NOMO-1 treated with DMSO at 0.1 percent for 48 hours (cell line): Measurements from ENCODE around the gene SYT1.

Experiments used
- DNase-seq: peaks from one replicate; lab custom pipeline; 2025; ENCODE audit not compliant: unreplicated experiment; lab: John Stamatoyannopoulos, UW

Gene SYT1

DNA sequence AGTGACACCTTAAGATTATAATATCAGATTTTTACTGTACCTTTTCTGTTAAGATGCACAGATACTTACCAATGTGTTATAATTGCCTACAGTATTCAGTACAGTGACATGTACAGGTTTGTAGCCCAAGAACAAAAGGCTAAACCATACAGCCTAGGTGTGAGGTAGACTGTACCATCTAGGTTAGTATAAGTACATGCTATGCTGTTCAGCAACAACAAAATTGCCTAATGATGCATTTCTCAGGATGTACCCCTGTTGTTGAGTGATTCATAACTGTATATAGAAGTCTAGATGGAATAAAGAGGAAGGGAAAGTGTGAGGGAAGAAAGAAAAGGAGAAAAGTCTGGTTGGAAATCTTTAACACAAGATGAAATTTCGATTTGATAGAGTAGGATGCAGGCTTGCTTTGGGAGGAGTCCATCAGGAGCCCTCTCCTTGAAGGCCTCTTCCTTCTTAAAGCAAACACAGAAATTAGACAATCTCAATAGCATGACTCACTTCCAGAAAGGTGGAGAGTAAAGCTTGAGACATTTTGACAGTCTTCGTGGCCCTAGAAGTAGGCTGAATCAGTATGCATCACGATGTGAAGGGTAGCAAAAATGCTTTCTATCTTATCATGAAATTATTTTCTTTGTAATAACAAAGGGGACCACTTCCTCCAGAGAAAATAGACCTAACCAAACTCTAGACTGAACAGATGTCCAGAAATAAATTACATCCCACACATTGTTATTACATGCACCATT lies 191.5 kb downstream of the SYT1 start:
- peak; percentile 3 for DNase-seq

DNA sequence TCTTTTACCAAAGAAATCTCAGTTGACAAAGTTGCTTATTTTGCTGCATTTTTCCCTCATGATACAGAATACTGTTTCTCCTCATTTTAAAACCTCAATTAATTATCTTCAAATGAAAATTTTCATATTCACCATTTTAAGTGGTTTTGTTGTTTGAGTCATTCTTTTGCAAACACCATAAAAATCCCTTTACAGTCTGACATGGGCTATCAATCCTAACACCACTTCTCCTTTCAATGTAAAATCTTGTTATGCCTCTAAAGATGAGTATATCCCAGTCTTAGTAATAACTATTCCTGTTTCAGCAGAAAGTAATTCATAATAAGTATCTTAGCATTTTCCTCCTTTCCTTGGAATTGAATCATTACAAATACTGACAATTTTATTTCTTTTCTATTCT lies 192.2 kb downstream of the SYT1 start:
- peak; percentile 48 for DNase-seq

DNA sequence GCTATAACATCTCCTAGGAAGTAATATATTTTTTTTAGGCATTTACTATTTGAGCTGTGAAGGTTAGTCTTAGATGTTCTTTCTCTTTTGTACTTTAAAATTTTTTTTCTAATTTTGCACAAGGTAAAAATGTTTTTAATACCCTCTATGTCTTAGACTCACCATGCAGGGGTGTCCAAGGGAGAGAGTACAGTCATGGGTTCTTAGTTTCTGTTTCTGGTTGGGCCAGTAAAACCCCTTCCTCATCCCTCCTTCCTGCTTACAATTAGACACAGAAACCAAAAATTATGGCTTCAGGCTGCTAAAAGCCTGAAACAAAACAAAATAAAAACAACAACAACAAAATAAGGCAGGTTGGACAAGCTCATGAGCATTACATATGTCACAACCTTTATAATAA lies 193.0 kb downstream of the SYT1 start:
- DNase-seq: no peak

GRCh38 chr12:79058342-79058741 lies 193.8 kb downstream of the SYT1 start:
- DNase-seq: peak; percentile 5

- DNase-seq: no peak
Observed at GRCh38 chr12:79059557-79059956, 195.0 kb downstream of the SYT1 start.

DNA sequence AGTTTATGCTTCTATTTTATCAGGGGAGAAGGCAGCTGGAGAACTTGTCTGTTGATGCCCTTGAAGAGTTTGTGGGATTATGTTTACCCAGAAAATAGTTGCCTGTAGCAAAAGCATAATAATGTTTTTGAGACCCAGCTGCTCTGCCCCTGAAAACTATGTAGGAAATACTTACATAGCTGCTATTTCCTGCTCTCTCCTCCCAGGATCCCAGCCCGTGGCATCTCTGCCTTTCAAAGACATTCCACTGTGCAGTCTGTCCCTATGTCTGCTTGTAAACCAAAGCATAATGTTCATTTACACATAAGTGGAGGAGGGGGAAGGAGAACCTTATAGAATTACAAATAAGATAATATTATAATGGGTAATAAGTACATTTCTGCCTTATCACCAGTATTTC lies 198.7 kb downstream of the SYT1 start:
- DNase-seq: no peak

GRCh38 chr12:79067977-79068376 lies 203.4 kb downstream of the SYT1 start:
- DNase-seq: no peak

DNA sequence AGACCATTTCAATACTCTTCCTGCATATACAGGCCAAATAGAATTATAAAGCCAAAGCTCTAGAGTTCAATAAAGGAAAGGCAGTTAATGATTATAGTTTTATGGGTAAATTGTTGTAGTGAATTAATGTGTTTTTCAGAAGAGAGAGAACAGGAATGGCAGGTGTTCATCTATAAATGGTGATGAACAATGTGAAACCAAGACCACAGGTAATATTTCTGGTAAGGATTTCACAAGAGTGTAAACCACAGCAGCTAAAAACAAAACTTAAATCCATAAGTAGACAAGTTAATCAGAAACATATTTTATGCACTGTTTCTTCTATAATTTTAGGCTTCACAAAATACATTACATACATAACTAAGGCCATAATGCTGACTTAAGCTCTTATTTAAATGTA lies 204.4 kb downstream of the SYT1 start:
- no peak for DNase-seq

DNA sequence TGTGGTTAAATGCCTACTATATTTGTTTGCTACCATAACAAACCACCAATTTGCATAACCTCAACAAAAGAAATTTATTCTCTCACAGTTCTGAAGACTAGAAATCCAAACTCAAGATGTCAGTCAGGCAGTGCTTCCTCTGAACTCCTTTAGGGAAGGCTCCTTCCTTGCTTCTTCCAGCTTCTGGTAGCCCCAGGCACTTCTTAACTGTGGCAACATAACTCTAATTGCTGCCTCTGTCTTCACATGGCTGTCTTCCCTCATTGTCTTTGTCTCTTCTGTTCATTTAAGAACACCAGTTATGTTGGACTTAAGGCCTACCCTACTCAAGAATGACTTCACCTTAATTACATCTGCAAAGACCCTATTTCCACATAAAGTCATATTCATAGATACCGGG lies 206.9 kb downstream of the SYT1 start:
- no peak for DNase-seq

DNA sequence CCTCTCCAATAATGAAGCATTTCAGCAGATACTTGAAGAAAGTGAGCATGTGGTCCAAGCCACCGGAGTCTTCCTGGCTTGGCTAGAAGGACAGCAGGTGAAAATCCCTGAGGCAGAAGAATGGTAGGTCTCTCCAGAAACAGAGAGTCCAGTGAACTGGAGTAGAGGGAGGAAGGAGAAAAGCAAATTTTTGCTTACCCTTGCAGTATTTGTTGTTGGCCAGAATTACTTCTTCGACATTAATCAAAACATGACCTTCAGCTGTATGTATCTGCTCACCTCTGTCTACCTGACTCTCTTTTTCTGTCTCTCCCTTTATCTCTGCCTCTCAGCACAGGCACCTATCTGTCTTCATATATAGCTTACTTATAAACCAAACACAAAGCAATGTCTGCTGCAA lies 208.9 kb downstream of the SYT1 start:
- DNase-seq: no peak

- DNase-seq: no peak
Observed at GRCh38 chr12:79082595-79082994, 218.0 kb downstream of the SYT1 start.

DNA sequence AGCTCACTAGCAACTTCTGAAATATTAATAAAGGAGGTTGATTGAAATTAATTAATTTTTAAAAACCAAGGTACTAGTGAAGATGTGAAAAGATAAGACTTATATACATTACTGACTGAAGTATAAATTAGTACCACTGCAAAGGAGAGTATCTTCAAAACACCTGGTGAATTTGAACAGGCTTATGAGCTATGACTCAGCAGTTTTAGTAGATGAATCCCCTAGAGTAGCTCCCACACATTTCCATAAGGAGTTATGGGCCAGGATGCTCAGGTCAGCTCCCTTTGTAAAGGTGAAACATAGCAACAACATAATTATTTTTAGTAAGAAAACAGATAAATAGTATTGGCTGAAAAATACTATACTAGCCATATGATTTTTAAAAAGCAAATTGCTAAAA lies 218.6 kb downstream of the SYT1 start:
- DNase-seq: no peak

DNA sequence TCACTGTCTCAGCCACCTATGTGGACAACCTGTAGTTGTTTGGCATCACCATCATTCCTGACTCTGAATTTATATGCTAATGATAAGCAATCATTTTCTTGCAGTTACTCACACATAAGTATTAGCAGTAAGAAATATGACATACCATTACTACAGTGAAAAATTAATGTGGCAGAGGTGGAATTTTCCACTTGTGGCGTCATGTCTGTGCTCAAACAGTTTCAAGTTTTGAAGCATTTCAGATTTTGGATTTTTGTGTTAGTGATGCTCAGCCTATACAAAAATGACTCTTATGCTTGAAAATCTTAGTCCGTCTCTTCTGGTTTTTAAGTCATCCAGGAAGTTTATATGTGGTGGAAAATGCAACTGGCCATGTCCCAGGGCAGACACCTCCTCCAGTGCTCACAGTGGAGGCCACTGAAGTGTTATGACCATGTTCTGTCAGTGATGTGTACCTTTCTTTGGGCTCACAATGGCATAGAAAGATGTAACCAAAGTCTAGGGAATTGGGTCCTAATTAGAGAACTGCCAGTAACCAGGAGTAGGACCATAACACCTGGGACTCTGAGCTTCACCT lies 220.6 kb downstream of the SYT1 start:
- no peak for DNase-seq

DNA sequence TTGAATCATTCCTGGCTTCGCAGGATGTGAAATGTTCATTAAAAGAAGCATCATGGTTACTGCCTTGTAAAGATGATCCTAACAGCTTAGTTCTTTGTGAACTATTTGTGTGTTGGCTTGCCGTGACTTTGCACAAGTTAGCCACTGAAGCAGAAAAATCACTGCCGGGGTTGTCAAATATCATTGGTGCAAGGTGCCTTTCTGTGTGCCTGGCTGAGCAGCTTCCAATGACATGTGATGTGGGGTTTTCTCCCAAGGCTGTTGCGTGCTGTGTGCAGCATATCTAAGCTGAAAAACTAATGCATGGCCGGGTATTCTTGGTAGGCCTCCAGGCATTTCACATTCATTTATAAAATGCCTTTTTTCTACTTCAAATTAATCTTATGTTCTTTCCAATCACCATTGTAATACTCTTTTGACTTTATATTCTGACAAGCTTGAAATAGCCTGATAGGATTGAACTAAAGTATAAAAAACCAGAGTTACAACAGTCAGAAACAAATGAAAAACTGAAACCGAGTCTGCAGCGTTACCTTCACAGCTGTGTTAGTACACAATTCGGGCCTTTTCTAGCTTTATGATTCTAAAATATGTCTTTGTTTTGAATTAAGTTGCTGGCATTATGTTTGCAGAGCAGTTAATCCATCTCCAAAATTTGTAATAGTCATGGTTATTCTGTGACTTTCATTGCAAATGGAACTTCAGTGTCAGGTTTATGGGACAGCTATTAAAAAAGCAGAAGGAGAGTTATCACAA lies 222.1 kb downstream of the SYT1 start:
- no peak for DNase-seq

- DNase-seq: no peak
Observed at GRCh38 chr12:79098530-79098929, 234.0 kb downstream of the SYT1 start.

DNA sequence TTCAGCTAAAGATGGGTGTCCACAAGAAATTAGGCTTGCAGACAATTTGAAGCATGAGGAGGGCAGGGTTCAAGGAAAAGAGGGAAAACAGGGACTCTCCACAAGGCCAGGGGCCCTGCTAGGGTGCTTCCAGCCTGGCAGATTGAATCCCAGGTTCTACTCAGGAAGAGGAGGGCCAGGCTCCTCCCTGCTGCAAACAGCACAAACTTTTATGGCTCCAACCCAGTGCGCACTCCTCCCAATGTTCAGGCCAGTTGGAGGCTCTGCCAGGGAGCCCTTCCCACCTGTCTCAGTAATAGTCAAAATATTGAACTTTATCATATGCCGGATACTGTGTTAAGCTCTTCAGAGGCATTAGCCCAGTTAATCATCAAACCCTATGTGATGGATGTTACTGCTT lies 244.4 kb downstream of the SYT1 start:
- no peak for DNase-seq

DNA sequence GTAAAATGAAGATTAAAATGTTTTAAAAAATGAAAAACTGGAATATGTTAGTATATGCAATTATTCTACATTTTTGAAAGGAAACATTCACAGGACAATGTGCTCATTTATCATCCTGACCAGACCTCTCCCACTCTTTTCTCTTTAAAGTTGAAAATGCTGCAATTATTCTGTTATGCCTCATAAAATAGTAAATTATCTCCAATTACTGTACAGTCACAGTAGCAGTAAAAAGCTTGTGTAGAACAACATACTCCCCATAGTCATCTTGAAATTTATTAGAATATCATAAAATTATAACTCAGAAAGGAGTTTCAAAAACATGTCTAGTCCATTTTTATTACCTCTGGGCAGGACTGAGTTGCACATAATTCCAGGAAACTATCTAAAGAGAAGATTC lies 250.3 kb downstream of the SYT1 start:
- DNase-seq: no peak

DNA sequence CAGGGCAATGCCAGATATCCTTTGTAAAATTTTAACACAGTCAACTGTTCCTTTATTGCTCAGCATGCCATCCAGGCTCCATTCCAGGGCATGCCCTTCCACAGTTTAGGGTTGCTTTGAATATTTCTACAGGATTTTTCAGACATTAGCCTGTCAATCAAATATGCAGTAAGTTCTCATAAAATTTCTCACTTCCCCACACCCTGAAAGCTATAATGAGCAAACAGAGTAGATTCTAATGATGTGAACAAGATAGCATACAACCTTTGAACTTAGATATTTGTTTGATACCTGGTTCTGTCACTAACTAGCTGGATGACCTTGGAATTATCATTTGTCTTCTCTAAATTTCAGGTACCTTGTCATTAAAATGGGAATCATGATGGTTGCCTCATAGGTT lies 251.2 kb downstream of the SYT1 start:
- DNase-seq: no peak

GRCh38 chr12:79119796-79120195 lies 255.2 kb downstream of the SYT1 start:
- no peak for DNase-seq

DNA sequence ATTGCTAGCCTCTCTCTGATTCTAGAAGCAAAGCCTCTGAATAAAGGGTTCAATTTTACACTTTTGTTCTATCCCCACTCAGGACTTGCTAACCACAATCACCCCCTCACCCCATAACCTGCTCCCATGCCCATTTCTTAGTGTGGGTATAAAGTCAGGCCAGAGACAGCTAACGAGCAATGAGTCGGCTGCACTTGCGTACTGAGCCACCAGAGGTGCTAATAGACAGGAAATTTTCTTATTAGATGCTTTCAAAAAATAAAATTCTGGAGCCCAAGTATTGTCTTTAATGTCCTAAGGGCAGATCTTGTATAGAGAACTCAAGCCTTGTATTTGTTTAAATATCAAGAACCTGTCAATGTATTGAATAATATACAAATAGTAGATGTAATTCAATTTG lies 256.9 kb downstream of the SYT1 start:
- no peak for DNase-seq

GRCh38 chr12:79124385-79124784 lies 259.8 kb downstream of the SYT1 start:
- DNase-seq: no peak

DNA sequence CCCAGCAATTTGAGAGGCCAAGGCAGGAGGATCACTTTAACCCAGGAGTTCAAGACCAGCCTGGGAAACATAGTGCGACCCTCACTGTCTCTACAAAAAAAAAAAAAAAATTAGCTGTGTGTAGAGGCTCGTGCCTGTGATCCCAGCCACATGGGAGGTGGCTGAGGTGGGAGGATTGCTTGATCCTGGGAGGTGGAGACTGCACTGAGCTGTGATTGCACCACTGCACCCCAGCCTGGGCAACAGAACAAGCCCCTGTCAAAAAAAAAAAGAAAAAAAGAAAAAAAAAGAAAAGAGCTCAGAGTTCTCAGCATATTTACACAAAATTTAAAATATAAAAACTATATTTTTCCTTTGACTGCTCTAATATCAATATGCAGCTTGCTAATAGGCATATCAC lies 260.8 kb downstream of the SYT1 start:
- no peak for DNase-seq
